HFFc6 (cell line): Measurements from ENCODE around the gene PPCS. TPM values are rescaled to one million over a fixed set of nuclear protein-coding genes. Genes with fewer than 3 reads are reported as not detected.

Source experiments
- DNase-seq: peaks from one replicate; pipeline ENCODE4 v3.0.0-alpha.2; 2018
- H3K27ac Mint-ChIP-seq: 2 replicates; pipeline ENCODE4 v1.8.0; 2020; ENCODE audit warnings: mild to moderate bottlenecking, mixed read lengths
- H3K27me3 Mint-ChIP-seq: 2 replicates; pipeline ENCODE4 v1.8.0; 2021; ENCODE audit warnings: mild to moderate bottlenecking, moderate library complexity, mixed read lengths; ENCODE audit not compliant: insufficient read depth
- H3K36me3 Mint-ChIP-seq: 2 replicates; pipeline ENCODE4 v1.8.0; 2021; ENCODE audit warnings: low read depth, mixed read lengths
- H3K4me1 Mint-ChIP-seq: 2 replicates; pipeline ENCODE4 v1.8.0; 2020; ENCODE audit warnings: low read depth, mixed read lengths
- H3K4me3 Mint-ChIP-seq: 2 replicates; pipeline ENCODE4 v1.8.0; 2020; ENCODE audit warnings: mild to moderate bottlenecking, moderate library complexity, mixed read lengths
- H3K9me3 Mint-ChIP-seq: 2 replicates; pipeline ENCODE4 v1.8.0; 2020; ENCODE audit warnings: mild to moderate bottlenecking, mixed read lengths
- total RNA-seq, 6 experiments: library from RNA; stranded (reverse); fragmentation: NEBNext Ultra II Directional; extraction: Animal tissue kit (Norgen Biotek cat#: 25700); gene quantifications; 2 replicates in 1 of 6; 3 replicates in 5 of 6; pipeline ENCODE4 v1.2.3, GENCODE V29; 2021
- TF ChIP-seq, protein P1 (sequence below): fragments of 200-600 bp; sonication (generic); IDR thresholded peaks from 2 replicates; pipeline ENCODE4 v1.5.0; 2021; ENCODE audit warnings: antibody characterized with exemption, mild to moderate bottlenecking

PPCS gene
- total RNA-seq, 6 experiments from 2014 or later: 27.6 to 34.8 (median 29.2) TPM

DNA sequence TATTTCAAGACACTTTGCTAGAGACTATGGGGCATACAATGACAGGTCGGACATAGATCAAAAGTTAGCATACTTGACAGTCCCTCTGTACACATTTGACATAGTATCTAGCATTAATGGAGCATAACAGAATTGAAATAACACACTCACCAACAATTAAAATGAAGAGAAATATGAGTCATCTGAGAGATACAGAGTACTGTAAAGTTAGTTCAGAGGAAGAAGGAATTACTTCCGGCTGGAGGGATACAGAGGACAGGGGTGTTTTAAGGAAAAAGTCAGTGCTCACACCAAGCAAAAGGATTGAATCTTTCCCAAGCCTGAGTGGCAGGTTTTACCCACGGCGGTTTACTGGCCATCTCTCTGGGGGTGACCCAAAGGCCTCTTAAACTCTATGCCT lies 3.0 kb upstream of the PPCS start:
- Mint-ChIP-seq H3K27me3 (peaks cover 12% of the 10 kb centered on the region), H3K4me3 (no peak overlapping the region), H3K36me3 (peaks cover 6% of the 10 kb centered on the region), H3K9me3 (no peaks in the 10 kb centered on the region), H3K4me1 (peaks cover 18% of the 10 kb centered on the region), H3K27ac (no peak overlapping the region)
- TF ChIP-seq, protein P1, sequence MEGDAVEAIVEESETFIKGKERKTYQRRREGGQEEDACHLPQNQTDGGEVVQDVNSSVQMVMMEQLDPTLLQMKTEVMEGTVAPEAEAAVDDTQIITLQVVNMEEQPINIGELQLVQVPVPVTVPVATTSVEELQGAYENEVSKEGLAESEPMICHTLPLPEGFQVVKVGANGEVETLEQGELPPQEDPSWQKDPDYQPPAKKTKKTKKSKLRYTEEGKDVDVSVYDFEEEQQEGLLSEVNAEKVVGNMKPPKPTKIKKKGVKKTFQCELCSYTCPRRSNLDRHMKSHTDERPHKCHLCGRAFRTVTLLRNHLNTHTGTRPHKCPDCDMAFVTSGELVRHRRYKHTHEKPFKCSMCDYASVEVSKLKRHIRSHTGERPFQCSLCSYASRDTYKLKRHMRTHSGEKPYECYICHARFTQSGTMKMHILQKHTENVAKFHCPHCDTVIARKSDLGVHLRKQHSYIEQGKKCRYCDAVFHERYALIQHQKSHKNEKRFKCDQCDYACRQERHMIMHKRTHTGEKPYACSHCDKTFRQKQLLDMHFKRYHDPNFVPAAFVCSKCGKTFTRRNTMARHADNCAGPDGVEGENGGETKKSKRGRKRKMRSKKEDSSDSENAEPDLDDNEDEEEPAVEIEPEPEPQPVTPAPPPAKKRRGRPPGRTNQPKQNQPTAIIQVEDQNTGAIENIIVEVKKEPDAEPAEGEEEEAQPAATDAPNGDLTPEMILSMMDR: no peak
- no peak for DNase-seq

DNA sequence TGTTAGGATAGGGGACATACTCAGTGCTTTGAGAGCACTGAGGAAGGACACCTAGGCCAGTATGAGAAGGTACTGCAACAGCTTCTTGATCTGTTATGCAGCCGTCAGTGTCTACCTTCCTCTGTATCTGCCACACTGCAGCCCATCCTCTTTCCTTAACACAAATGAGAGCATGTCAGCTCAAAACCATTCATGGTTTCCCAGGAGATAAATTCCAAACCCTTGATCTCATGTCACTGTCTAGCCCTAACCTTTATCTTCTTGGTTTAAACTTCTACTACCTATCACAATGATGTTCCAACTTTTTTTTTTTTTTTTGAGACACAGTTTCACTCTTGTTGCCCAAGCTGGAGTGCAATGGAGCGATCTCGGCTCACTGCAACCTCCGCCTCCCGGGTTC lies 1.9 kb upstream of the PPCS start:
- TF ChIP-seq, protein P1: no peak
- no peak for DNase-seq
- H3K4me3 Mint-ChIP-seq: no peak overlapping the region
- H3K27me3 Mint-ChIP-seq: peaks cover 9% of the 10 kb centered on the region
- no peak overlapping the region for H3K27ac Mint-ChIP-seq
- peaks cover 18% of the 10 kb centered on the region for H3K4me1 Mint-ChIP-seq
- peaks cover 7% of the 10 kb centered on the region for H3K36me3 Mint-ChIP-seq
- no peaks in the 10 kb centered on the region for H3K9me3 Mint-ChIP-seq

DNA sequence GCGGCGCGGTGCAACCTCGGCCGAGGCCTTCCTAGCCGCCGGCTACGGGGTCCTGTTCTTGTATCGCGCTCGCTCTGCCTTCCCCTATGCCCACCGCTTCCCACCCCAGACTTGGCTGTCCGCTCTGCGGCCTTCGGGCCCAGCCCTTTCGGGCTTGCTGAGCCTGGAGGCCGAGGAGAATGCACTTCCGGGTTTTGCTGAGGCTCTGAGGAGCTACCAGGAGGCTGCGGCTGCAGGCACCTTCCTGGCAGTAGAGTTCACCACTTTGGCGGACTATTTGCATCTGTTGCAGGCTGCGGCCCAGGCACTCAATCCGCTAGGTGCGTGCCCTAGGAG lies 379 bp downstream of the PPCS start:
- peaks cover 18% of the 10 kb centered on the region for H3K4me1 Mint-ChIP-seq
- peaks cover 11% of the 10 kb centered on the region for H3K36me3 Mint-ChIP-seq
- TF ChIP-seq, protein P1: no peak
- H3K4me3 Mint-ChIP-seq: peak overlapping the region; percentile 94
- no peaks in the 10 kb centered on the region for H3K9me3 Mint-ChIP-seq
- H3K27me3 Mint-ChIP-seq: peaks cover 2% of the 10 kb centered on the region; the same call in 1 of the 2 replicates
- peak; percentile 24 for DNase-seq
- H3K27ac Mint-ChIP-seq: peak overlapping the region; percentile 91

DNA sequence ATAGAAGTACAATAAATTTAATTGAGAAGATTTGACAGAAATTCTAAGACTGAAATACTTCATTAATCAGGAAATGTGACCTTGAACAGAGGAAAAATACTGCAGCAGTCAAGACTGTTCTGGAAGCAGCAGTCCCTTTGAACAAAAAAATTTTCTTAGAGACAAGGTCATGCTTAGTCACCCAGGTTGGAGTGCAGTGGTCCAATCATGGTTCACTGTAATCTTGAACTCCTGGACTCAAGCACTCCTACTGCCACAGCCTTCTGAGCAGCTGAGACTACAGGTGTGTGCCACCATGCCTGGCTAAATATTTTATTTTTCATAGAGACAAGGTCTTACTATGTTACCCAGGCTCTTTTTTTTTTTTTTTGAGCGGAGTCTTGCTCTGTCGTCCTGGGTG lies 4.9 kb downstream of the PPCS start:
- H3K27ac Mint-ChIP-seq: no peak overlapping the region
- H3K27me3 Mint-ChIP-seq: peaks cover 5% of the 10 kb centered on the region
- H3K4me1 Mint-ChIP-seq: peaks cover 30% of the 10 kb centered on the region
- no peak overlapping the region for H3K4me3 Mint-ChIP-seq
- DNase-seq: no peak
- TF ChIP-seq, protein P1: no peak
- H3K36me3 Mint-ChIP-seq: peaks cover 11% of the 10 kb centered on the region
- no peaks in the 10 kb centered on the region for H3K9me3 Mint-ChIP-seq

DNA sequence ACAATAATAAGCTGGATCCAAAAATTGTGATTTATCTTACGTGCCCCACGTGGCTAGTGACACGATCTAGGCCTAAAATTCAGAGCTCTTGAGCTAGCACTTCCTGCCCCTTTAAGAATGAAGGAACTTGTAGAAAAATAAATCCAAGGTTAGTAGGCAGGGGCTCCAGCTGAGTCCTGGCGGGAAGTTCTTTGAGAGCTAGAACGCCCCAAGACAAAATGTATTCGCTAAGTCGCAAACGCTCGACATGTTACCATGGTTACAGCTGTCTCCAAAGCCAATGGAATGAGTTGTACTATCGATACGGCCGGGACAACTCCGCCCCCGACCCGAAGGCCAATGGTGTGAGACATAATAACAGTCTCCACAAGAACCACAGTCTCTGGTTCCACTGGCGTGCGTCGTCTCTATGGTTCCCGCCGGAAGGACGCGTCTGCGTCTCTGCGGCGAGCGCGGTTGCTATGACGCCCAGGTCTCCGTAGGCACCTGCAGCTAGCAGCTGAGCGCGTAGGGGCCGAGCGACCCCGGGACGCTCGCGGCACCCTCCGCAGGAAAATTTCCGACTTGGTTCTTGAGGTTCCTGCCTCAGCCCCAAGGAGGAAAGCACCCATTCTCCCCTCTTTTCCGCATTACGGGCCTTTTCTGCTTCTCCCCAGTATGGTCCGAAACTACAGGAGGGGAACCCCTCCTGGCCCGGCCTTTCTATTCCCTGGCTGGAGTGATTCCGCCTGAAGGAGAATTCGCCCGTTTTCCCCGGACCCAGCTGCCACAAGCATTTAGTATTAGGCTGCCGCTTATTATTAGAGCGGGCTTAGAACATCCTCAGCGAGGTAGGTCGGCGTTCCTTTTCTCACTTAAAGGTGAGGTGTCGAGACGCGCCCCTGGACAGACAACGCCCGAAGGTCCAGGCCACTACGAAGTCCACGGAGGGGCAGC lies 6.8 kb downstream of the PPCS start, which contains the start of gene CCDC30:
Gene CCDC30 (plus strand): TSS at position 459 of the 936 bp plus-strand sequence. CDS start 17,266 bp downstream, outside the sequence.
- Mint-ChIP-seq H3K9me3 (no peaks in the 10 kb centered on the region), H3K36me3 (0 out of 2 replicates have a peak, but pooled peaks cover 5% of the 10 kb centered on the region), H3K4me3 (peak within 1 kb of the TSS; percentile 92), H3K4me1 (peaks cover 21% of the 10 kb centered on the region), H3K27me3 (peaks cover 9% of the 10 kb centered on the region), H3K27ac (peak within 1 kb of the TSS; percentile 92)
- DNase-seq: peak; percentile 99
- TF ChIP-seq, protein P1: no peak
